GM19455 (cell line): ENCODE data around the gene AUNIP.
"Not testable (repeated sequence)": the region's sequence is repeated elsewhere in the genome, so short reads cannot be mapped to it uniquely, and the experiment has no call there.

ENCODE experiments used
- ATAC-seq: cut with Tn5 transposase; IDR thresholded peaks from one replicate; pipeline ENCODE4 v1.9.1; 2021; ENCODE audit not compliant: unreplicated experiment

The AUNIP gene

GRCh38 chr1:25867210-25867991 lies 8.1 kb upstream of the AUNIP start:
- no peak for ATAC-seq

GRCh38 chr1:25866288-25866687 lies 7.0 kb upstream of the AUNIP start:
- no peak for ATAC-seq

GRCh38 chr1:25864434-25864833 lies 5.2 kb upstream of the AUNIP start:
- no peak for ATAC-seq

- ATAC-seq = no peak
These were observed 4.4 kb upstream of the AUNIP start for GRCh38 chr1:25863486-25864262.

- ATAC-seq = no peak
These were observed 3.7 kb upstream of the AUNIP start for GRCh38 chr1:25862785-25863485.

GRCh38 chr1:25861316-25862286 lies 2.3 kb upstream of the AUNIP start:
- no peak for ATAC-seq

- ATAC-seq = no peak
These were observed 763 bp downstream of the AUNIP start for GRCh38 chr1:25858494-25858893.

GRCh38 chr1:25856856-25857255 lies 2.4 kb downstream of the AUNIP start:
- ATAC-seq = no peak

GRCh38 chr1:25854554-25854953 lies 4.7 kb downstream of the AUNIP start:
- ATAC-seq = no peak

- no peak for ATAC-seq
These were observed 10.7 kb downstream of the AUNIP start for GRCh38 chr1:25848531-25848930.

GRCh38 chr1:25847929-25848328 lies 11.3 kb downstream of the AUNIP start:
- ATAC-seq = no peak

GRCh38 chr1:25845664-25846063 lies 13.6 kb downstream of the AUNIP start:
- no peak for ATAC-seq

GRCh38 chr1:25844536-25845337 lies 14.5 kb downstream of the AUNIP start:
- ATAC-seq = no peak

- no peak for ATAC-seq
These were observed 15.8 kb downstream of the AUNIP start for GRCh38 chr1:25843483-25843882.

- not testable (repeated sequence) for ATAC-seq
These were observed 19.4 kb downstream of the AUNIP start for GRCh38 chr1:25839808-25840207.

- no peak for ATAC-seq
These were observed 21.9 kb downstream of the AUNIP start for GRCh38 chr1:25837262-25837875.

- no peak for ATAC-seq
These were observed 22.6 kb downstream of the AUNIP start for GRCh38 chr1:25836695-25837094.

- ATAC-seq = no peak
These were observed 24.4 kb downstream of the AUNIP start for GRCh38 chr1:25834894-25835293.

- ATAC-seq = no peak
These were observed 26.1 kb downstream of the AUNIP start for GRCh38 chr1:25833158-25833557.
